DMS53 treated with DMSO at 0.1 percent for 48 hours (cell line): Measurements from ENCODE around the gene MAP3K2.
"Not testable (repeated sequence)": the region's sequence is repeated elsewhere in the genome, so short reads cannot be mapped to it uniquely, and the experiment has no call there.

Experiments
- DNase-seq: peaks from one replicate; lab custom pipeline; 2025; ENCODE audit not compliant: unreplicated experiment; lab: John Stamatoyannopoulos, UW

The MAP3K2 gene

DNA sequence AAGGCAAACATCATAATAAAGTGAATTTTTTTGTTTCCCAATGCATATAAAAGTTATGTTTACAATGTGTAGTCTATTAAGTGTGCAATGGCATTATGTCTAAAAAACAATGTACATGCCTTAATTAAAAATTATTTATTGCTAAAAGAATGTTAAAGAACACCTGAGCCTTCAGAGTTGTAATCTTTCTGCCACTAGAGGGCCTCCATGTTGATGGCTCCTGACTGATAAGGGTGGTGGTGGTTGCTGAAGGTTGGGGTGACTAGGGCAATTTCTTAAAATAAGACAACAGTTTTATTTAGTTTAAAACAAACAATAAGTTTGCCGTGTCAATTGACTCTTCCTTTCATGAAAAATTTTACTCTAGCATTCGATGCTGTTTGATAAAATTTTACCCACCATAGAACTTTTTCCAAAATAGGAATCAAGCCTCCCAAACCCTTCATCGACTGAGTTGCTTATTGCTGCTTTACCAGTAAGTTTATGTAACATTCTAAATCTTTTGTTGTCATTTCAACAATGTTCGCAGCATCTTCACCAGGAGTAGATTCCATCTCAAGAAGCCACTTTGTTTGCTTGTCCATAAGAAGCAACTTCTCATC is 32.3 kb downstream of the MAP3K2 start:
- peak; percentile 8 for DNase-seq

GRCh38 chr2:127353873-127354676 is 33.7 kb downstream of the MAP3K2 start:
- DNase-seq, result not testable (repeated sequence)

DNA sequence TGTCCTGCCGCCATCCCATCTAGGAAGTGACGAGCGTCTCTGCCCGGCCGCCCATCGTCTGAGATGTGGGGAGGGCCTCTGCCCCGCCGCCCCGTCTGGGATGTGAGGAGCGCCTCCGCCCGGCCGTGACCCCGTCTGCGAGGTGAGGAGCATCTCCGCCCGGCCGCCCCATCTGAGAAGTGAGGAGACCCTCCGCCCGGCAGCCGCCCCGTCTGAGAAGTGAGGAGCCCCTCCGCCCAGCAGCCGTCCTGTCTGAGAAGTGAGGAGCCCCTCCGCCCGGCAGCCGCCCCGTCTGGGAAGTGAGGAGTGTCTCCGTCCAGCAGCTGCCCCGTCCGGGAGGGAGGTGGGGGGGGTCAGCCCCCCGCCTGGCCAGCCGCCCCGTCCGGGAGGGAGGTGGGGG is 34.6 kb downstream of the MAP3K2 start:
- not testable (repeated sequence) for DNase-seq

- DNase-seq, result no peak
These were observed 36.2 kb downstream of the MAP3K2 start for GRCh38 chr2:127351603-127352002.

GRCh38 chr2:127348426-127349000 is 39.3 kb downstream of the MAP3K2 start:
- DNase-seq, result no peak

DNA sequence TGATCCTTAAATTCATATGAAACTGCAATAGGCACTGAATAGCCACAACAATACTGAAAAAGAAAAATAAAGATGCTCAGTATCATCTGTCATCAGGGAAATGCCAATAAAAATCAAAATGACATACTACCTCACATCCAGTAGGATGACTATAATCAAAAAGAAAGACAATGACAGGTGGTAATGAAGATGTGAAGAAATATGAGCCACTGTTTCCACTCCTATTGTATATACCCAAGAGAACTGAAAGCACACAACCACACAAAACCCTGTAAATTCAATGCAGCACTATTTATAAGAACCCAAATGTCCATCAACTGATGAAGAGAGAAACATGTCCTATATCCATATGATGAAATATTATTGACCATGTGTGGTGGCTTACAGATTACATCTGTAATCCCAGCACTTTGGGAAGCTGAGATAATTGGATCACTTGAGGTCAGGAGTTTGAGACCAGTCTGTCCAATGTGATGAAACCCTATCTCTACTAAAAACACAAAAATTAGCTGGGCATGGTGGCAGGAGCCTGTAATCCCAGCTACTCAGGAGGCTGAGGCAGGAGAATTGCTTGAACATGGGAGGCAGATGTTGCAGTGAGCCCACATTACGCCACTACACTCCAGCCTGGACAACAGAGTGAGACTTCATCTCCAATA is 39.9 kb downstream of the MAP3K2 start:
- DNase-seq, result no peak

DNA sequence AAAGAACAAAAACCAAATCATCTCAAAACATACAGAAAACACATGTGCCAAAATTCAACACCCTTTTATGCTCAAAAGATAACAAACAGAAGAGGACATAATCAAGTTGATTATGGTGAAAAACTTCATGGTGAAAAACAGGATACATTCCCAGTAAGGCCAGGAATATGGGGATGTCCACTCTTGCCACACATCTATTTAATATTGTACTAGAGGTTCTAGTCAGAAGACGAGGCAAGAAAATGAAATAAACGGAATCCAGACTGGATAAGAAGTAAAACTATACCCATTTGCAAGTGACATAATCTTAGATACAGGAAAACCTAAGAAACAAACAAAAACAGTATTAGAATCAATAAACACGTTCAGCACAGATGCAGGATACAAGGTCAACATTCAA is 40.8 kb downstream of the MAP3K2 start:
- no peak for DNase-seq

GRCh38 chr2:127343277-127343676 is 44.5 kb downstream of the MAP3K2 start:
- DNase-seq, result no peak

DNA sequence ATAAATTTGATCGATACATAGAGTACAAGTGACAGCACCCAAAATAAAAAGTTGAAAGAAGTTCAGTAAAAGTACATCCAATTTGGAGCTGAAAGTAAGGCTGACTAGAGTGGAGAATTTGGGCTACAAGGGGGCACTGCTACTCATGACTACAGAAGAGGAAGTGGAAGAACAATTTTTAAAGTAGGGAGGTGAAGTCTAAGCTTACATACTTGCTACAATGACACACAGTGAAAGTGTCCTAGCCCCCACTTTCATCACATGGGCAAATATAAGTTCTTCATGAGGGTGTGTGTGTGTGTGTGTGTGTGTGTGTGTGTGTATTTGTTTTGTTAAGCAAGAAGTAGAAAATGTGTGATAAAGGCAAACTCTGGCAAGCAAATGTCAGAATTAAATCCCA is 45.7 kb downstream of the MAP3K2 start:
- DNase-seq, result no peak

DNA sequence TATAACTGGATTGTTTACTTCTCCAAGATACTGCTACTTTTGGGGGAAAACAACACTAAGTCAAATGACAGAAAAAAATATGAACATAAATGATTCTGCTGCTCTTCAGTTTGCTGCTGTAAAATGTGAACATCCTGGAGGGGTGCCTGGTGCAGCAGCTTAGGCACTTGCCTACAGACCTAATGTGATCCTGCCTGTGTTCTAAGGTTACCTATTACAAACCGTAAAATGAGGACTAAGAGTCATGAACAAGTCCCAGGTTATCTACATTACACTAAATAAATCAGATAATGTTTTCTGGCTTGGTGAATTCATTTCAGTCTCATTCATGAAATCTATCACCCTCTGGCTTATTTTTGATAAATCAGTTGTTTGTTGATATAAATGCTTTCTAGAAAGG is 55.4 kb downstream of the MAP3K2 start:
- no peak for DNase-seq

GRCh38 chr2:127330753-127331152 is 57.0 kb downstream of the MAP3K2 start:
- DNase-seq, result no peak

DNA sequence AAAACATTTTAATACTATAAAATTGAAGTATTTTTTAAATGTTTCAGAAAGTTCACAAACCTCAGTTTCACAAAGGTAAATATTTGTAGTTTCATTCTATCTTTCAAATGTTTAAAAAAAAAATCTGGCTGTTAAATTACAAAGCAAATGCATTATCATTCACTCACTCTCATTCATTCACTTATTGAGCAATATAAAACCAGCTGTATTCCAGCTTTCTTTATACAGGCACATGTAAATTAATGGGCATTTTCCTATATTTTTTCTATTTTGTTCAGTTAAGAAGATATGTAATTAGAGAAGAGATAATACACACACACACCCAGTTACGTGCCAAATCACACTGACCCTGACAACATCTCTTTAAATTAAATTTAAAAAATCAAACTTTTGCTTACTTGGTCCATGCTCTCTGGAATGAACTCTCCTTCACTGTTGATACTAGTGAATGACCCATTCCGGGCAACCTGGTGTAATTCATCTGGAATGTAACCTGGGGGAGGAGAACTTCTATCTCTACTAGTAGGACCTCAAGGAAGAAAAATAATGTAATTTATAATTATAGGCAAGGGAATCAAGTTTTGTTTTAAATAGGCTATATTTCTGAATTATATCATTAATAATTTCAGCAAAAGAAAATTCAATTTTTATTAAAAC is 61.4 kb downstream of the MAP3K2 start:
- no peak for DNase-seq

DNA sequence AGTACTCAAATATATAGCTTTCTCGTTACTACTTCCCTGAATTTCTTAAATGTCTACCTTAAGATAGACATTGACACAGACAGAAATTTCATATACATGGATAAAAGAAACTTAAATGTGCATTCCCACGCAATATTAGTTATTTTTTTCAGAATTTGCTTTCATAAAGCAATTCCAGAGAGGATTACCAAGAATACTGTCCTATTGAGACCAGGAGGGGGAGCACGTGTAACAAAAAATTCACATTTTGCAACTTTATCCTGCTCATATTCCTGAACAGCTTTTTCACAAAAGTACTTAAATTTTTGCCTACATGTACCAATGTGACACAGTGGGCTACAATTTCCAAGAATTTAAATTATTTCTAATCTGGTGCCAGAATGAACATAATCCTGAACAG is 63.1 kb downstream of the MAP3K2 start:
- peak; percentile 4 for DNase-seq

- DNase-seq, result no peak
These were observed 66.5 kb downstream of the MAP3K2 start for GRCh38 chr2:127321303-127321702.

- DNase-seq, result no peak
These were observed 67.0 kb downstream of the MAP3K2 start for GRCh38 chr2:127320586-127321275.

GRCh38 chr2:127320067-127320466 is 67.7 kb downstream of the MAP3K2 start:
- DNase-seq, result no peak

GRCh38 chr2:127314193-127314988 is 73.4 kb downstream of the MAP3K2 start:
- DNase-seq, result no peak

DNA sequence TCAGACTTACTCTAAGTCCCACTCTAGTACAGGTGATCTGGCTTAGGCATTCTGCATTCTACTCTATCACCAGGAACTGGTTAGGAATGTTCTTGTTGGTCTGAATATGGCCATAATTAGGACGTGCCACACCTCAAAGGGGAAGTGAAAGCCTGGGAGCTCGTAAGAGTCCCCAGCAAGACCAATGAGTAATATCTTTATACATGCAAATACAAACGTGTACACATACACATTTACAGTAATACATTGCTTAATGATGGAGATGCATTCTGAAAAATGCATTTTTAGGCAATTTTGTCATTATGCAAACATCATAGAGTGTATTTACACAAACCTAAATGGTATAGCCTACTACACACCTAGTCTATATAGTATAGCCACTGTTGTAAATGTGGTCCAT is 74.4 kb downstream of the MAP3K2 start:
- no peak for DNase-seq

DNA sequence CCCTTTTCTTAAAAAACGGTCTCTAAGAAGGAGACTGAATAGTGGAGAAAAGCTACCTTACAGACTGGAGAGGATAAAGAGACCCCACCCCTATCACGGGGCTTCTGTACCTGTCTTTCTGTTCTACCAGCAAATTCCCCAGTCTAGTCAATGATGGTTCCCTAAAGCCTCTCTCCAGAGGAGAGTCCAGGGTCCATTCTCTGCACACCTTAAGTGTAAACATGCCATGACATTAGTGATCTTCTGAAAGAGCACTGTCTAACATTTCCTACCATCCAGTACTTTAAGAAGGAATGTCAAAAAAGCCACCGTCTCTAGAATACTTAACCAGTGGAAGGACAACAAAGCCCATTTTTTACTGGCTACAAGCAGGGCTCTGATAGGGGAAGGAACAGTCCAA is 76.8 kb downstream of the MAP3K2 start:
- no peak for DNase-seq

DNA sequence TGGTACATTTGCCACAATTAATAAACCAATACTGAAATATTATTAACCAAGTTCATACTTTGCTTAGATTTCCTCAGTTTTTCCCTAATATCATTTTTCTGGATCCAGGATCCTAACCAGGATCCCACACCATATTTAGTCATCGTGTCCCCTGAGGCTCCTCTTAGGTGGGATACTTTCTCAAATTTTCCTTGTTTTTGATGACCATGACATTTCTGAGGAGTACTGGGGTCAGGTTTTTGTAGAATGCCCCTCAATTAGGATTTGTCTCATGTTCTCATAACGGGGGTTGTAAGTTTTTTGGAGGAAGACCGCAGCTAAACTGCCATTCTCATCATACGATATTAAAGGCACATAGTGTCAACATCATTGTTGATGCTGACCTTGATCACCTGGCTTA is 78.3 kb downstream of the MAP3K2 start:
- no peak for DNase-seq
